Transverse colon (tissue), 4 donors: Measurements from ENCODE around the gene VTI1B. TPM values are rescaled to one million over a fixed set of nuclear protein-coding genes. Genes with fewer than 3 reads are reported as not detected.

ENCODE experiments used
- DNase-seq: peaks from one replicate; pipeline ENCODE4 v3.0.0-alpha.2; 2019
- H3K27ac ChIP-seq, 4 donors: fragments of 200-600 bp; sonication (generic); 2 replicates each; pipeline ENCODE4 v1.5.1; 2016 to 2018; ENCODE audit warnings: inconsistent platforms in 4 of 4
- H3K27me3 ChIP-seq: fragments of 200-600 bp; sonication (generic); 2 replicates; pipeline ENCODE4 v1.5.1; 2017; ENCODE audit warnings: inconsistent platforms
- H3K36me3 ChIP-seq, 4 donors: fragments of 200-600 bp; sonication (generic); 2 replicates each; pipeline ENCODE4 v1.5.1; 2017 to 2019; ENCODE audit warnings: inconsistent platforms in 4 of 4
- H3K4me1 ChIP-seq, 4 donors: fragments of 200-600 bp; sonication (generic); 2 replicates each; pipeline ENCODE4 v1.5.1; 2017 to 2020; ENCODE audit warnings: inconsistent platforms in 4 of 4
- H3K4me3 ChIP-seq, 4 donors: fragments of 200-600 bp; sonication (generic); 1 replicate in 1 of 4; 2 replicates in 3 of 4; pipeline versions ENCODE4 v1.5.1 to v1.6.1; 2017 to 2019; ENCODE audit warnings: inconsistent platforms in 4 of 4
- H3K9me3 ChIP-seq, 2 donors: fragments of 200-600 bp; sonication (generic); 2 replicates each; pipeline ENCODE4 v1.5.1; 2017 to 2019; ENCODE audit warnings: inconsistent platforms in 2 of 2
- EP300 ChIP-seq: sonication (generic); formaldehyde crosslinking; IDR thresholded peaks from one replicate; pipeline ENCODE4 v1.6.1; 2017; ENCODE audit warnings: antibody characterized with exemption, low read depth
- POLR2A ChIP-seq: fragments of 450-650 bp; IDR thresholded peaks from one replicate; pipeline ENCODE4 v1.6.1; 2016; ENCODE audit warnings: antibody characterized with exemption, mild to moderate bottlenecking, moderate library complexity
- POLR2AphosphoS5 ChIP-seq, 3 donors: sonication (generic); formaldehyde crosslinking; IDR thresholded peaks; one replicate each; pipeline ENCODE4 v1.6.1; 2016; ENCODE audit warnings: antibody characterized with exemption in 3 of 3
- WGBS, 2 donors: methylation state at CpG; one replicate each; pipeline ENCODE4 v1.1.5; 2018; ENCODE audit warnings: low coverage in 1 of 2; 5-methylcytosine and 5-hydroxymethylcytosine counted together
- in situ Hi-C, 4 donors: fragments of 200-750 bp; cut with MboI; loops; one replicate each; pipeline versions ENCODE4 v1.15.0 to v1.15.1; 2017; ENCODE audit warnings: low sequenced_read_pairs in 3 of 4, low pct_ligation_motif_present in 1 of 4, low pct_unique_long_range_greater_than_20kb in 1 of 4
- intact Hi-C: fragments of 100-400 bp; cut with DNase I; formaldehyde crosslinking; loops from one replicate; pipeline ENCODE4 v1.15.1; 2023; ENCODE audit warnings: low total_unique reads
- total RNA-seq, 4 donors: library from RNA; depleted of rRNA; stranded (reverse); fragments of >200 nt; gene quantifications; one replicate each; pipeline ENCODE4 v1.1.0, GENCODE V29; 2016
- TF ChIP-seq, protein P1 (sequence below), 5 experiments: fragments of 200-600 bp in 3 of 5; fragments of 450-650 bp in 2 of 5; sonication (generic) in 3 of 5; IDR thresholded peaks; 1 replicate in 2 of 5; 2 replicates in 3 of 5; pipeline ENCODE4 v1.5.1; 2016 to 2017; ENCODE audit warnings: antibody characterized with exemption in 5 of 5, inconsistent platforms in 3 of 5, mild to moderate bottlenecking in 2 of 5, moderate library complexity in 1 of 5

Gene VTI1B
- total RNA-seq, 4 donors from 2014 or later, result 59.5 to 74.8 (median 67.5) TPM

GRCh38 chr14:67653651-67654280, 20.7 kb downstream of the VTI1B start:
- no peak for DNase-seq
- WGBS, 2 donors, result 87 to 91% methylated on average over 5 to 6 of the region's 6 CpGs
- in situ Hi-C loops (no loop called here), intact Hi-C loops (no loop called here)
- TF ChIP-seq POLR2A, result no peak
- TF ChIP-seq, protein P1, sequence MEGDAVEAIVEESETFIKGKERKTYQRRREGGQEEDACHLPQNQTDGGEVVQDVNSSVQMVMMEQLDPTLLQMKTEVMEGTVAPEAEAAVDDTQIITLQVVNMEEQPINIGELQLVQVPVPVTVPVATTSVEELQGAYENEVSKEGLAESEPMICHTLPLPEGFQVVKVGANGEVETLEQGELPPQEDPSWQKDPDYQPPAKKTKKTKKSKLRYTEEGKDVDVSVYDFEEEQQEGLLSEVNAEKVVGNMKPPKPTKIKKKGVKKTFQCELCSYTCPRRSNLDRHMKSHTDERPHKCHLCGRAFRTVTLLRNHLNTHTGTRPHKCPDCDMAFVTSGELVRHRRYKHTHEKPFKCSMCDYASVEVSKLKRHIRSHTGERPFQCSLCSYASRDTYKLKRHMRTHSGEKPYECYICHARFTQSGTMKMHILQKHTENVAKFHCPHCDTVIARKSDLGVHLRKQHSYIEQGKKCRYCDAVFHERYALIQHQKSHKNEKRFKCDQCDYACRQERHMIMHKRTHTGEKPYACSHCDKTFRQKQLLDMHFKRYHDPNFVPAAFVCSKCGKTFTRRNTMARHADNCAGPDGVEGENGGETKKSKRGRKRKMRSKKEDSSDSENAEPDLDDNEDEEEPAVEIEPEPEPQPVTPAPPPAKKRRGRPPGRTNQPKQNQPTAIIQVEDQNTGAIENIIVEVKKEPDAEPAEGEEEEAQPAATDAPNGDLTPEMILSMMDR (IDR thresholded peaks at IDR 0.05), result no peak
- TF ChIP-seq EP300, result no peak
- TF ChIP-seq POLR2AphosphoS5 (IDR thresholded peaks at IDR 0.05), result no peak
- no peak overlapping the region for H3K4me3 ChIP-seq
- no peaks in the 10 kb centered on the region for H3K9me3 ChIP-seq
- H3K36me3 ChIP-seq, result peaks cover 0 to 77% (median 36%) of the 10 kb centered on the region in 4 donors
- no peaks in the 10 kb centered on the region for H3K27me3 ChIP-seq
- H3K27ac ChIP-seq, result peak overlapping the region in 2 of 4 donors; percentile 9 to 13
- no peaks in the 10 kb centered on the region for H3K4me1 ChIP-seq

DNA sequence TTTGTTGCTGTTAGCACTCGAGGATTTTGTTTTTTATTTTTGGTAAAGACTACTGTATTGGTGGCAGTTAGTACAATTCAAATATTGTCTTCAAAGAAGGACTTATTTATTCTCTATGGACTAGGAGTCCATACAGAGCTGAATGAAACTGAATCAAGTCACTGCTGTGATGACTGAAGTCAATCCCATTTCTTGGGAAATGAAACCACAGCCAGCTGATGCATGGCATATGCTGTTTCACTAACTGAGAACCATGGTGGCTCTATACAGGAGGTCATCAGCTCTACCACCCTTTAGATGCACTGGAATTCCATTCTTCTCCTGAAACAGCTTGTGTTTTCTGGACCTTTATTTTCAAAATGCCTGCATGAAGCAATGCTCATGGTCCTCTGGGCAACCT, 22.2 kb downstream of the VTI1B start:
- Histone ChIP-seq H3K27me3 (no peaks in the 10 kb centered on the region), H3K27ac (no peak overlapping the region), H3K4me1 (no peaks in the 10 kb centered on the region), H3K36me3 (peaks cover 0 to 81% (median 32%) of the 10 kb centered on the region in 4 donors), H3K4me3 (no peak overlapping the region), H3K9me3 (no peaks in the 10 kb centered on the region)
- no peak for DNase-seq
- no peak for TF ChIP-seq POLR2AphosphoS5 (IDR thresholded peaks at IDR 0.05)
- no peak for TF ChIP-seq POLR2A
- TF ChIP-seq, protein P1 (IDR thresholded peaks at IDR 0.05), result no peak
- no peak for TF ChIP-seq EP300
- 86% methylated on average over 1 of the region's 1 CpG; no CpG with 5 or more reads in 1 of the 2 donors for WGBS, 2 donors
- in situ Hi-C loops, result no loop called here
- intact Hi-C loops, result no loop called here

- Histone ChIP-seq H3K36me3 (peaks cover 0 to 68% (median 25%) of the 10 kb centered on the region in 4 donors), H3K27me3 (no peaks in the 10 kb centered on the region), H3K4me3 (no peak overlapping the region), H3K4me1 (no peaks in the 10 kb centered on the region), H3K9me3 (no peaks in the 10 kb centered on the region), H3K27ac (no peak overlapping the region)
- intact Hi-C loops (no loop called here), in situ Hi-C loops (no loop called here)
- TF ChIP-seq POLR2AphosphoS5 (IDR thresholded peaks at IDR 0.05) (no peak), EP300 (no peak), POLR2A (no peak)
- TF ChIP-seq, protein P1 (IDR thresholded peaks at IDR 0.05), result no peak
- no peak for DNase-seq
- 60 to 83% methylated on average over 1 to 2 of the region's 2 CpGs for WGBS, 2 donors
These were observed 23.7 kb downstream of the VTI1B start for GRCh38 chr14:67650694-67651093.

DNA sequence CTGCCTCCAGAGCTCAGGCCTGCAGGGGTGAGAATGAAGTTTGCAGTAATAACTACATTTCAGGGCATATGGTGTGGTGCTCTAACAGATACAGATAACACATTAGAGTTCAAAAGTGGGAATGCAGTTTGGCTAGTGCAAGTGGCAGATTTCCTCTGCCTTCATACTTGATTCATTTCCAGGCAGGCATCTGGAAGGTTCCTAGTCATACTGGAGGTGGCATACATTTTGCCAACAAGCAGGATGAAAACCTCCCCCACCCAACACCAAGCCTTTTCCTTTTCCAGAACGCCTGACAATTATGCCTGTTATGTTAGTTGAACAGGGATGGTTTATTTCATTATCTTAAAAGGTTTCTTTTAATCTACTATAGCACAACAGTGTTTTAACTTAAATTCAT, 24.3 kb downstream of the VTI1B start:
- peaks cover 0 to 63% (median 22%) of the 10 kb centered on the region in 4 donors for H3K36me3 ChIP-seq
- H3K4me3 ChIP-seq, result no peak overlapping the region
- in situ Hi-C loops (no loop called here), intact Hi-C loops (no loop called here)
- H3K27ac ChIP-seq, result no peak overlapping the region
- DNase-seq, result no peak
- H3K9me3 ChIP-seq, result no peaks in the 10 kb centered on the region
- no peaks in the 10 kb centered on the region for H3K4me1 ChIP-seq
- no peaks in the 10 kb centered on the region for H3K27me3 ChIP-seq
- TF ChIP-seq, protein P1 (IDR thresholded peaks at IDR 0.05), result no peak
- TF ChIP-seq POLR2A (no peak), EP300 (no peak), POLR2AphosphoS5 (IDR thresholded peaks at IDR 0.05) (no peak)
- 90 to 100% methylated on average over 1 of the region's 1 CpG for WGBS, 2 donors
